ENCODE data around the gene DNAJB7. TPM values are rescaled to one million over a fixed set of nuclear protein-coding genes. Genes with fewer than 3 reads are reported as not detected.
"Not testable (repeated sequence)": the region's sequence is repeated elsewhere in the genome, so short reads cannot be mapped to it uniquely, and the experiment has no call there.

Gene DNAJB7
- not detected for total RNA-seq
- long read RNA-seq = 0 reads

GRCh38 chr22:40862013-40862412 is at the start of gene DNAJB7:
Gene DNAJB7 (minus strand): TSS chr22:40862113. CDS start chr22:40861994, 119 bp downstream.
- no peak for DNase-seq (ENCODE audit: low spot score)
- intact Hi-C loops (cut with DNase I) = no loop called here

GRCh38 chr22:40908895-40909294 is 47.0 kb upstream of the DNAJB7 start:
- no peak for DNase-seq (ENCODE audit: low spot score)
- intact Hi-C loops (cut with DNase I) = no loop called here

- no peak for DNase-seq (ENCODE audit: low spot score)
- intact Hi-C loops (cut with DNase I) = no loop called here
Measured at GRCh38 chr22:40904101-40904500, 42.2 kb upstream of the DNAJB7 start.

- intact Hi-C loops (cut with DNase I) = no loop called here
- DNase-seq (ENCODE audit: low spot score) = no peak
Measured at GRCh38 chr22:40898850-40899357, 37.0 kb upstream of the DNAJB7 start.

GRCh38 chr22:40894417-40894816 is 32.5 kb upstream of the DNAJB7 start:
- DNase-seq (ENCODE audit: low spot score) = no peak
- intact Hi-C loops (cut with DNase I) = no loop called here

- intact Hi-C loops (cut with DNase I) = no loop called here
- no peak for DNase-seq (ENCODE audit: low spot score)
Measured at GRCh38 chr22:40890881-40891280, 29.0 kb upstream of the DNAJB7 start.

- DNase-seq (ENCODE audit: low spot score) = no peak
- intact Hi-C loops (cut with DNase I) = no loop called here
Measured at GRCh38 chr22:40889116-40889515, 27.2 kb upstream of the DNAJB7 start.

- no peak for DNase-seq (ENCODE audit: low spot score)
- intact Hi-C loops (cut with DNase I) = no loop called here
Measured at GRCh38 chr22:40878922-40879321, 17.0 kb upstream of the DNAJB7 start.

GRCh38 chr22:40877488-40877887 is 15.6 kb upstream of the DNAJB7 start:
- intact Hi-C loops (cut with DNase I) = no loop called here
- no peak for DNase-seq (ENCODE audit: low spot score)

- DNase-seq (ENCODE audit: low spot score) = no peak
- intact Hi-C loops (cut with DNase I) = no loop called here
Measured at GRCh38 chr22:40876907-40877306, 15.0 kb upstream of the DNAJB7 start.

- intact Hi-C loops (cut with DNase I) = no loop called here
- DNase-seq (ENCODE audit: low spot score) = no peak
Measured at GRCh38 chr22:40875111-40875510, 13.2 kb upstream of the DNAJB7 start.

GRCh38 chr22:40874016-40874415 is 12.1 kb upstream of the DNAJB7 start:
- intact Hi-C loops (cut with DNase I) = no loop called here
- DNase-seq (ENCODE audit: low spot score) = no peak

- DNase-seq (ENCODE audit: low spot score); intact Hi-C loops (cut with DNase I): not testable (repeated sequence)
Measured at GRCh38 chr22:40868379-40868778, 6.5 kb upstream of the DNAJB7 start.

- intact Hi-C loops (cut with DNase I) = no loop called here
Measured at GRCh38 chr22:40867109-40867508, 5.2 kb upstream of the DNAJB7 start.

GRCh38 chr22:40862537-40862936 is 624 bp upstream of the DNAJB7 start:
- DNase-seq (ENCODE audit: low spot score) = no peak
- intact Hi-C loops (cut with DNase I) = no loop called here

More at GRCh38 chr22:40867109-40867508, 5.2 kb upstream of the DNAJB7 start:
- no peak for DNase-seq (ENCODE audit: low spot score)

GRCh38 chr22:40857309-40857855 is 4.5 kb downstream of the DNAJB7 start:
- DNase-seq (ENCODE audit: low spot score) = no peak
- intact Hi-C loops (cut with DNase I) = loop anchor here (5.0 kb wide), 1 partner anchor 40 kb away; the partner anchor contains the start of gene SLC25A17

GRCh38 chr22:40856513-40857308 is 5.2 kb downstream of the DNAJB7 start, which contains the start of the genes ST13 and XPNPEP3:
Gene ST13 (minus strand): TSS chr22:40856639. CDS start chr22:40856540, 99 bp downstream.
Gene XPNPEP3 (plus strand): TSS chr22:40857148. CDS start chr22:40857182, 34 bp downstream.
- intact Hi-C loops (cut with DNase I) = loop anchor here (5.0 kb wide), 1 partner anchor 39 kb away; the partner anchor contains the start of gene SLC25A17
- peak; percentile 98 for DNase-seq (ENCODE audit: low spot score)

- no peak for DNase-seq (ENCODE audit: low spot score)
- intact Hi-C loops (cut with DNase I) = loop anchor here (5.0 kb wide), 1 partner anchor 39 kb away; the partner anchor contains the start of gene SLC25A17
Measured at GRCh38 chr22:40855979-40856512, 5.9 kb downstream of the DNAJB7 start.

- intact Hi-C loops (cut with DNase I) = loop anchor here (5.0 kb wide), 1 partner anchor 38 kb away; the partner anchor contains the start of gene SLC25A17
Measured at GRCh38 chr22:40855071-40855978, 6.6 kb downstream of the DNAJB7 start.

More at GRCh38 chr22:40855071-40855978, 6.6 kb downstream of the DNAJB7 start:
- no peak for DNase-seq (ENCODE audit: low spot score)

Data from cardiac septum (tissue), 1 donor.